ENCODE data around the gene GPR15LG.

The GPR15LG gene

DNA sequence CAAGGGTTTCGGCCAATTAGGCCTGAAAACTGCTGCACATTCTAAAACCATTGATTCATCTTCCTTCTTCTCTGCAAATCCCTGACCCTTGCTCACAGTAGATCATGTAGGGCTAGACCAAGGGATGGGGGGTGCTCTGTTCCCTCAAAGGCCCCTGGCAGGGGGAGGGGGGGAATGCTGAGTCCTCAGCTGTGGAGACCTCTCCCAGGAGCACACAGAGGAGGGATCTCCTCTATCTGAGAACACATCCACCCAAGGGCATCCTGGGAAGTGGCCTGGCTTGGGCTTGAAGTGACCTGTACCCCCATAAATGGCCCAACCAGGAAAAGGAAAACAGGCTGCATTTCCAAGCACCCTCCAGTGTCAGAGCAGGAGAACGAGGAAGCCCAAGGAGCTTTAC, 19.7 kb downstream of the GPR15LG start:
- in situ Hi-C loops (cut with MboI; ENCODE audit: low sequenced_read_pairs), result no loop called here

DNA sequence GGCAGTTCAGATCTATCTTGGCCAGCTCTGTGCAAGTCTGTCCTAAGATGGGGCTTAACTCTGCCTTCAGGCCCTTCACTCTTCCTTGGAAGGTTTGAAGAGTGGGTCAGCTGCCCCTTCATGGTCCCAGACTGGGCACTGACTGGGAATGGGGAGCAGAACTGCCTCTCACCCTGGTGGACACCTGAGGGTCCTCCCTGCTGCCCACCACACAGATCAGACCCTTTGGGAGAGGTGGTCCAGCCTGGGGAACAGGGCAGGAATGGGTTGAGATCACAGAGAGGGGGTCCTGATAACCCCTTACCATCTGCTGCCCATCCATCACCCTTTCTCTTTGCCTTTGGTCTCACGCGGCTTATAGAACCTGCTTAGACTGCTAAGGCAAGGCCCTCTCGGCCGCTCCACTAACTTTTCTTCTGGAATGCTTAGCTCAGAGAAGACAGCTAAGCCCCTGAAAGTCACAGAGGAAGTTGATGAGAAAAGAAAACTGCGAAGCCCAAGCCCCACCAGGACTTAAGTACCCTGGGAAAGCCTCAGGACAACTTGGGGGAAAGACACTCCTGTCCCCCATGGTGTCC, 20.3 kb downstream of the GPR15LG start:
- in situ Hi-C loops (cut with MboI; ENCODE audit: low sequenced_read_pairs), result no loop called here

DNA sequence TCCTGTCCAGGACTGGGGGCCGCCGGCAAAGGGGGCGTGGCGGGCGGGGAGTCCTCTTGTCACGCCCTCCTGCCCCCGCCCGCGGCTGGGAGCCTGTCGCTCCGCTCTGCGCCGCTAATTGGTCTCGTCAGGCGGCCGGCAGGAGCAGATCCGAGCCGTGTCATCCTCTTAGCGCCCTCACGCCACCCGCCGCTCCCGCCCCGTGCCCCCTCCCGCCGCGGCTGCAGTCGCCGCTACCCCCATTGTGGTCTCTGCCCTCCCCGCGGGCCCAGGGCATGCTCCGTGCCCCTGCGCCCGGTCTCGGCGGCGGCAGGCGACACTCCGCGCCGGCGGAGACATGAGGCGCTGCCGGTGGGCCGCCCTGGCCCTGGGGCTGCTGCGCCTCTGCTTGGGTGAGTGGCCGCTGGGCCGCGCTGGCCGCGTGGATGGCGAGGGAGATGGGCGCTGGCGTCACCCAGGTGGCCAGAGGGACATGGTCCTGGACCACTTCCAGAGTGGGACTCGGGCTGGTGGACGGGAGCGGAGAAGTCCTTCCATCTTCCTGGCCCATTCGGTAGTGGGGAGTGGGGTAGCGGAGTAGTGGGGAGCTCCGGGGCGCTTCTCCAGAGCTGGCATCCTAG, 20.9 kb downstream of the GPR15LG start, which contains the start of gene CDHR1:
Gene CDHR1 (plus strand): TSS at position 114 of the 620 bp plus-strand sequence. CDS start 224 bp downstream, at position 338.
- in situ Hi-C loops (cut with MboI; ENCODE audit: low sequenced_read_pairs), result no loop called here

DNA sequence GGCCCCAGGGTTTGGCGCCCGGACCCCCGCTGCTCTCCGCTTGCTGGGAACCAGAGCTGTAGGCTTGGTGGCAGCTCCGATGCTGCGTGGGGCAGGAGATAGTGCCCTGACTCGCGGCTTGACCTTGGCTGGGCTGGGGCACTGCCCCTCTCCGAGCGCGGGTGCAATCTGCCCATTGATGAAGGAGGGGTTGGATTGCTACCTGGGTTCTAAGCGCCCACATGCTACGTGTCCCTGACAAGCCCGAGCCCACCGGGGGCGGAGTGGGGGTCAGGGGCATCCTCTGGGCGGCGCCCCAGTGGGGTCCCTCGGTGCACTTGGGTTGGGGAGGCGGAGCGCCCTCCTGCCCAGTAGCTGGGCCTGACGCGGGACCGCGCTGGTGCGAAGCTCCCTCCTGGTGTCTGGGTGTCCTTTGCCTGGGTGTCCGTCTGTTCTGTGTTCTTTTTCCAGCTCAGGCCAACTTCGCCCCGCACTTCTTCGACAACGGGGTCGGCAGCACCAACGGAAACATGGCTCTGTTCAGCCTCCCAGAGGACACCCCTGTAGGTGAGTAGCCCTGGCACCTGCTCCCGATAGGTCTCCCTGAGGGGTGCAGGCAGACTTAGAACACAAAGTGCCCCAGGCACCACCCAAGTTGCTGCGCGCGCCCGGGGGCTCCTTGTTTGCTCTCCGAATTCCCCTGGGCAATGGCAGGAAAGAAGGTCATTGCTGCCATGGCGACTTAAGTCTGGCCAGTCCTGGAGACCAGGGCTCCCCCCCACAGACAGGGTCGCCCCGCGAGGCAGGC, 21.6 kb downstream of the GPR15LG start:
- in situ Hi-C loops (cut with MboI; ENCODE audit: low sequenced_read_pairs), result no loop called here

DNA sequence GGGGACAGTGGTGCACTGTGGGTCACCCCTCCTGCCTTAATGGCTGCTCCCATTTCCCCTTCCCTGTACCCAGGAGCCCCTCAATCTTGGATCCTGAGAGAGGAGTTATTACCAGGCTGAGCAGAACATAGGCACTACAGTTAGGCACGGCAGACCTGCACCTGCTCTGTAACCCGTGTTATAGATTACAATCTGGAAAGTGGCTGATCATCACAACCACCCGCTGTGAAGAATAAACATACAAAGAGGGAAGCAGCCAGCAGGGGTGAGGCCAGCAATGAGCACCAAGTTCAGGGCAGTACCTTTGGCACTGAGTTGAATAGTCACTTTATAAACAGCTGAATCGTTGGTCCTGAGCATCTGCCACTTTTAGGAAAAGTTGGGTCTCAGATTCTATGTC, 22.5 kb downstream of the GPR15LG start:
- in situ Hi-C loops (cut with MboI; ENCODE audit: low sequenced_read_pairs), result no loop called here

DNA sequence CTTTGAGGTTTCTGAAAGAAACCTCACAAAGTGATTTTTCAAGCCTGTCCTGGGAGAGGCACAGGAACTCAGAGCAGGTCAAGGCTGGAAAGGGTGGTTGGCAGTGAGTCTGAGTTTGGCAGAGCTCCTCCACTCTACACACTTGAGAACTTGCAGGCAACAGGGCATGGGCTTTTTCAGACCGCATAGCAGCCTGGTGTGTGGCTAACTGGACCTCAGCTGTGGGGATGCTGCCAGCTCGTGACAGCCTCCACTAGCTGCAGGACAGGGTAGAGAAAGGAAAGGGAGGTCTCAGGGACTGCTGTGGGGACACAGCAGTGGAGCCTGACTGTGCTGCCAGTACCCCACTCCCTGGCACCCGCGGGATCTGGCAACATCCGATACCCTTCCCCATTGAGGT, 23.3 kb downstream of the GPR15LG start:
- in situ Hi-C loops (cut with MboI; ENCODE audit: low sequenced_read_pairs), result no loop called here

DNA sequence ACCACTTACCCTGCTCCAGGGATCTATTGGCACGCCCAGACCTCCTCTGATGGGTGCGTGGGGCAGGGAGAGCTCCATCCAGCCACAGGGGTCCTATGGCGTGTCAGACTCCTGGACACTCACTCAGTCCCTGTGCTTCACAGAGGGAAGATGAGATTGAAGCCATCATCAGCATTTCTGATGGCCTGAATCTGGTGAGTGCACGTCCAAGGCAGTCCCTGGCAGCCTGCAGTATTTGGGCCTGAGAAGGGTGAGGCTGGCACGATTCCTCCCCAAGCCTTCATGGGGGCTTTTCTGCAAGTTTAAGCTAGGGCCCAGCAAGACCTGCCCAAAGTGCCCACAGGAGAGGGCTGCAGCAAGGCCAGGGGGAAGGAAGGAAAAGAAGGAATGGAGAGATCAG, 24.0 kb downstream of the GPR15LG start:
- in situ Hi-C loops (cut with MboI; ENCODE audit: low sequenced_read_pairs), result no loop called here

DNA sequence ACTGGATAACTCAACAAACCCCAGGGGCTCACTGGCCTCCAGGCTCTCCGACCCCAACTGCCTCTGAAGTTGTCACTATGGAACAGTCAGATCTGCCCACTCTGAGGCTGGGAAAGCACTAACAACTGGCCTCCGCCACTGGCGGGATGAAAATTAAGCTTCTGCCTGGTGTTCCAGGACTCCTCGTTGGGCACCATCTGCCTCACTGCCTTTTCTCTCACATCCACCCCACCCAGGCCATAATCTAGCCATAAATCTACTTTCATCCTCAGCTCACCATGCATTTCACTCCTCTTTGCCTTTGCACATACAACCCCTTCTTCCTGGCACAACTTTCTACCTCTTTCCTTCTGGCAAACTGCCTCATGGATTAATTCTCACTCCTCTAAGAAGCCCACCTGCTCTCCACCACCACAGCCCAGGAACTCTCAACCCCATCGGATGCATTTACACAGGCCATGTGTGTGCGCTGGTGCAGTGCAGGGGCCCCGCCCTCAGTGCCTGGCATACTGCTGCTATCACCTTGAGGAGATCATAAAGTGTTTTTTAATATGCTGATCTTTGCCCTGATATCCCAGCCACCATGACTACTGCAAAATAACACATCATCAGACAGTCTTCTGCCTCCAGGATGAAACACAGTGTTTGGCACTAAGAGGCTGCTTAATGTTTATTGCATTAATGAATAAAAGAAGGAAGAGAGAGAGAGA, 24.8 kb downstream of the GPR15LG start:
- in situ Hi-C loops (cut with MboI; ENCODE audit: low sequenced_read_pairs), result no loop called here

DNA sequence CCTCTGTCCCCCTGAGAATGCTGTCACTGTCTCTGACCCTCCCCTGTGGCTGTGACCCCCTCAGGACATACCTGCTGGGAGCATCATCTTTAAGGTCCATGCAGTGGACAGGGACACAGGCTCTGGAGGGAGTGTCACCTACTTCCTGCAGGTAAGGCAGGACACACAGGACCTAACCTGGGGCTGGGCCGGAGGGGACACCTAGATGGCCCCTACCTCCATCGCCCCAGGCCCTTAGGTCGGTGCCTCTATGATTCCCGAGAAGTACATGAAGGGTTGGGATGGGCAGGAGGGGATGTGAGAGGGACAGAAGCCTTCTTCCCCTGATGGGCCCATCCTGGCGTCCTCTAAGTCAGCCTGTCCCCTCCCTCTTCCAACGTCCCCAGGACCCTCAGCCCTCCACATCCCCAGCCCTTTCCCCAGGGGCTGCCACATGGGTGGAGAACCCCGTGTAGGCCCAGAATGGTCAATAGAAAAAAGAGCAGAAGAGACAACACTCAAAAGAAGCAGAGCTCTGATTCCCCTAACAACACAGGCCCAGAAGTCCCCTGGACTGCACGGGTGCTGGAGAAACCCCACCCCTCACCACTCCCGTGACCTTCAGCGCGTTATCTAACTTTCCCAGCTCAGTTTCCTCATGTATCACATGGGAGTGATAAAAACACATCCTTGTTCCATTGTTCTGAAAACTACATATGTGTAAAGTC, 27.1 kb downstream of the GPR15LG start:
- in situ Hi-C loops (cut with MboI; ENCODE audit: low sequenced_read_pairs), result no loop called here

DNA sequence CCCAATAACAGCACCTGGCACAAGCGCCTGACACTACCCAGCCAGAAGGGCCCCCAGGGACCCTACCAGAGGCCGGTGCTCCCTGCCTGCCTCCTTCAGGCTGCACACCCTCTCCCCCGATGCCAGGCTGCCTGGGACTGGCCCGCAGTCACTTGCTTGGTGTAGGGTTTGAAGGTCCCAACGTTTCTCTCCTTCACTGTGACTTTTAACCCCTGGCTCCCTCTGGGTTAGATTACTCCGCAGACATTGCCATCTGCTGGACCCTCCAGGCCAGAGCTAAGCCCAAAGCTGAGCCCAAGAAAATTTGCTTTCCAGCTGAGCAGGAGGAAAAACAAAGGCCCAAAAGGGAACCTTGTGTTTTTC, 27.6 kb downstream of the GPR15LG start:
- in situ Hi-C loops (cut with MboI; ENCODE audit: low sequenced_read_pairs), result no loop called here

DNA sequence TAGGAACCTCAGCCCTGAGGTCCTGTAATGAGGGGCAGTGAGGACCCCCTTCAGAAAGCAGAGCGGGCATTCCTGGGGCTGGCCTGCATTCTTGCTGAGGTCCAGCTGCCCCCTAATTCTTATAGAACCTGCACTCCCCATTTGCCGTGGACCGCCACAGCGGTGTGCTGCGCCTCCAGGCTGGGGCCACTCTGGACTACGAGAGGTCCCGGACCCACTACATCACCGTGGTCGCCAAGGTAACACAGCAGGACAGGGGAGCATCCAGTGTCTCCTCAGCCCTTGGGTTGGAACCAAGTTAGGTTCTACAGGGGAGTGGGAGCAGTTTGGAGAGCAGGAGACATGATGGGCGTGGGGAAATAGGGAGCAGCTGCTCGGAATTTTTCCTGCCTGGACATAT, 28.1 kb downstream of the GPR15LG start:
- in situ Hi-C loops (cut with MboI; ENCODE audit: low sequenced_read_pairs), result no loop called here

DNA sequence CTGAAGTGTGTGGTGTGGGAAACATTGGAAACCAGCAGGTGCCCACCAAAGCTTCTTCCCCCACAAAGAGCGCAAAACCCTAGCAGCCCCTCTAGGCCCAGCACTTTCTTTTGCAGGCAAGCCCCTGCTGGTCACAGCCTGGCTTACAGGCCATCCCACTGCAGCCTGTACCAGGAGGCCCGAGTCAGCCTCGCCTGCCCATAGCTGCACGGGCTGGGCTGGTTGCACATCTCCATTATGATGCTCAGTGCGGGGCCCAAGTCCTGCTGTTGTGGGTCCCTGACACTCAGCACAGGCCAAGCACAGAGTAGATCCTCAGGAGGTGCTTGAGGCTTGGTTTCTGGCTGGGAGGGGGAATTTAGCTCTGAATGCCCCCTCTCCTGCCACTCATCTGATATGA, 28.7 kb downstream of the GPR15LG start:
- in situ Hi-C loops (cut with MboI; ENCODE audit: low sequenced_read_pairs), result no loop called here

DNA sequence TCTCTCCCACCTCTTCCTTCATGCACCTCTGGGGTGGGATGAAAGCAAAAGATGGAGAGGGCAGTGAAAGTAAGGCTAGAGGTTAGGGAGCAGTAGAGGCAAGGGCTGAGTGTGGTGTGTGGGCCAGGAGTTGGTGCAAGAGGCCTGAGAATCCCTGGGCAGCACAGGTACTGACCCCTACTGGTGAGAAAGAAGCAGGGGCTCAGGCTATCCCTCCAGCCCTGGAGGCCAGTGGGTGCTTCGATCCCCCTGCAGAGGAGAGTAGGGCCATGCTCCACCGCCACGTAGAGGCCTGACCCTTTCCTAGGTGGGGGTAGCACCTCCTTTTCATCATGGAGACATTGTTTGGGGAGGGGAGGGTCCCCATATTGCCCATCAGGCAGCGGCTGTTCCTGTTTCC, 30.5 kb downstream of the GPR15LG start:
- in situ Hi-C loops (cut with MboI; ENCODE audit: low sequenced_read_pairs), result no loop called here

DNA sequence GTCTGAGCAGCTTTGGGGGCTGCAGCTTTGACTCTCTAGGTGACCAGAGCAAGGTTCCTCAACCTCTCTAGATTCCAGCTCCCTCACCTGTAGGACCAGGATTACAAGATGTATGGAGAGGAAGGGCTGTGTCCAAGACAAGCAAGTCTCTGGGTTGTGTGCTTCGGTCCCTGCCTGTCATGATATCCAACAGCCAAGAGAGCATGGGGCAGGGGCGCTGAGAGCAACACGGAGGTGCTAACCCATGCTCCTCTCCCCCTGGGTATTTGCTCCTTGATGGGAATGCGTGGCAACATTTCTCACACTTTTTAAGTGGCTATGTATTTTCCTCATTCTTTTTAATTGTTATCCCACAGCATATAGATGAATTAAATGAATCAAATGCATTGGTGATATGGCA, 31.0 kb downstream of the GPR15LG start:
- in situ Hi-C loops (cut with MboI; ENCODE audit: low sequenced_read_pairs), result no loop called here

DNA sequence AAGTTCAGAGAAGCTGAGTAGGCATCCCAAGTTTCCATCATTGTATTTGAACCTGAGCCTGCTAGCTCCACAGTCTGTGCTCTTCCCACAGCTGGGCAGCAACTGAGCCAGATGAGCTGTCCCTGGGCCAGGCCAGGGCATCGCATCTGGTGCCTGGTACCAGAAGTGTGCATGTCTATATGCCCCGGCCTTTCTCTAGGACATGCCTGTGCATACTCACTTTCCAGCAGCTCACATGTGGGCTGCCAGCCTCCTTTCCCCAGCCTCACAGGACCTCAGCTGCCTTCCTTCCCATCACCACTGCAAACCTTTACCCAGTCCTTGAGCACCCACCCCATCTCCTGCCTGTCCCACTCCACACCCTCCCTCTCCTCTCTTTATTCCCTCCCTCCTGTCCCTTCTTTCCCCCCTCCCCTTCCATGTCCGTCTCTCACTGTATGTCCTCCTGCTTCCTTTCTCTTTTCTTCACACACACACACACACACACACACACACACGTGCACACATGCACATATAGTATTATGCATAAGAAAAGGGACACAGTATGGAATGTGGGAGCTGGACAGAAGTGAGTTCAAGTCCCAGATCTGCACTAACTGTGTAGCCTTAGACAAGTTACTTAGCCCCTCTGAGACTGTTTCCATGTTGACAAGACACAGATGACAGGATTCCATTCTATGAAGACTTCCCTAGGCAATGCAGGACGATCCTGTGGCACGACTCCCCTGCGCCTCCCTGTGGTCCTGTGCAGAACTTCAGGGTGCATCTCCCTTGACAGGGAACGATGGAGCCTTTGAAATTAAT, 31.6 kb downstream of the GPR15LG start:
- in situ Hi-C loops (cut with MboI; ENCODE audit: low sequenced_read_pairs), result no loop called here

DNA sequence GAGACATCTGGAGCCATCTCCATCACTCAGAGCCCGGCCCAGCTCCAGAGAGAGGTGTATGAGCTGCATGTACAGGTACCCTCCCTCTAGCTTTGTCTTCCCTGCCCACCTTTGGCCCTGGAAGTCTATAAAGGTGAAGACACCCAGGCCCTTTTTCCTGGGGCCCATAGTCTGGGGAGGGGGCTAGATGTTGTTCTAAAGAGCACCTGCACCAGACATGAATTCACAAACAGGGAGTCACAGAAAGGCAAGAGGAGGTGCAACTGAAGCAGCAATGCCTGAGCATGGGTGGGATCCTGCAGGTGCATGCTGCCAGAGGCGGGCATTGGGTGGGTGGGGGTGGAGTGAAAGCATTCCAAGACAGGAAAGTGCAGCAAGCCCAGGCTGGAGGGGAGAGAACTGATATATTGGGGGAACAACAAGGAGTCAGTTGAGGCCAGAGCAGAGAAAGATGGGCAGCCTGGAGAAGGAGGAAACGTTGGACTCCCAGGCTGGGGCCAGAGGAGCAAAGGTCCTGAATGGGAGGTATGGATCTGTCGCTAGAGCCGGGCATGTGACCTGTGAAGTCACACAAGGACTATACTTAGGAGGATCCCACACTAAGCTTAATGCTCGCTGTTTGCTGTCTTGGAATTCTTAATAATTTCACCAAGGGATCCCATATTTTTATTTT, 32.4 kb downstream of the GPR15LG start:
- in situ Hi-C loops (cut with MboI; ENCODE audit: low sequenced_read_pairs), result no loop called here

DNA sequence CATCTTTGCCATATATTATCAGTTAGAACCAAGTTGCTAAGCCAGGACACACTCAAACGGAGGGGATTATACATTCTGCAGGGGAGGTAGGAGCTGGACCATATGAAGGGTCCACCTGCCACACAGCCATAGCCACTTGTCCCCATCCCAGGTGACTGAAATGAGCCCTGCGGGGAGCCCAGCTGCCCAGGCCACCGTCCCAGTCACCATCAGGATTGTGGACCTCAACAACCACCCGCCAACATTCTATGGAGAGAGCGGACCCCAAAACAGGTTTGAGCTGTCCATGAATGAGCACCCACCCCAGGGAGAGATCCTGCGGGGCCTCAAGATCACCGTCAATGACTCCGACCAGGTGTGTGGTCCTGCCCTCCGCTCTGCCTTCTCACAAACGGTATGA, 34.4 kb downstream of the GPR15LG start:
- in situ Hi-C loops (cut with MboI; ENCODE audit: low sequenced_read_pairs), result no loop called here

DNA sequence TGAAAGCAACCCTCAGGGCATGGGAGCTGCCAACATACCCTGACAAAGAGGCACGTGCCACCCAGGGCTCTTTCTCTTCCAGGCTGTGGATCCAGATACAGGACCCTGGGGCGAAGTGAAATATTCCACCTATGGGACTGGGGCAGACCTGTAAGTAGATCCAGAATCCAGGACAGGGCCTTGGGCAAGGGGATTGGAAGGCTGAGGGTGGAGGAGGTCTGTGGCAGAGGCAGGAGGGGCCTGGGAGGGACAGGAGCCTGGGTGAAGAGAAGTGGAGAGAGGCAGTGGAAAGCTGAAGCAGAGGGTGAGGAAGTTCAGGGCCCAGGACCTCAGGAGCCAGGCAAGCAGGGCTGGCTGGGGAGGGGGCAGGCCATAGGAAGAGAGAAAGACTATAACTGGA, 38.0 kb downstream of the GPR15LG start:
- in situ Hi-C loops (cut with MboI; ENCODE audit: low sequenced_read_pairs), result no loop called here

DNA sequence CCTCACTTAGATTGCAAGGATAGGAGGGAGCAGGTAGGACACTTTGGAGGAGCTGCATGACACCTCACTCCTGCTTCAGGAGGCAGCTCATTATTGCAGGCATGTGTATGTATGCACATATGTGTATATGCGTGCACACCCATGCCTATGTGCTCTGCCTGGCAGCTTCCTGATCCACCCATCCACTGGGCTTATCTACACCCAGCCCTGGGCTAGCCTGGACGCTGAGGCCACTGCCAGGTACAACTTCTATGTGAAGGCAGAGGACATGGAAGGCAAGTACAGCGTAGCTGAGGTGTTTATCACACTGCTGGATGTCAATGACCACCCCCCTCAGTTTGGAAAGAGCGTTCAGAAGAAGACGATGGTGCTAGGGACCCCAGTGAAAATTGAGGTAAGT, 38.4 kb downstream of the GPR15LG start:
- in situ Hi-C loops (cut with MboI; ENCODE audit: low sequenced_read_pairs), result no loop called here

DNA sequence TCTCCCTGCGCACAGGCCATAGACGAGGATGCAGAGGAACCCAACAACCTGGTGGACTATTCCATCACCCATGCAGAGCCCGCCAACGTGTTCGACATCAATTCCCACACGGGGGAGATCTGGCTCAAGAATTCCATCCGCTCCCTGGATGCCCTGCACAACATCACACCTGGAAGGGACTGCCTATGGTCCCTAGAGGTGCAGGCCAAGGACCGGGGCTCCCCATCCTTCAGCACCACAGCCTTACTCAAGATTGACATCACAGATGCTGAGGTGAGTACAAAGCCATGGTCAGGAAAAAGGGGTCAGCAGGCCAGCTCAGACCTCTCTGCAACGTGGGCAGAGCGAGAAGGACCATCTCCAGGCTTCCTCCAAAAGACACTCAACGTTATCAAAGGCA, 39.5 kb downstream of the GPR15LG start:
- in situ Hi-C loops (cut with MboI; ENCODE audit: low sequenced_read_pairs), result no loop called here

Data from hTERT RPE-1 (cell line).